Mucosa of gallbladder (tissue), 1 donor: ENCODE data around the gene PCNX1. TPM values are rescaled to one million over a fixed set of nuclear protein-coding genes. Genes with fewer than 3 reads are reported as not detected.
A peak's percentile ranks its signal among the peaks of the same experiment; 100 is the strongest.
"Not testable (repeated sequence)": the region's sequence is repeated elsewhere in the genome, so short reads cannot be mapped to it uniquely, and the experiment has no call there.

Source experiments
- DNase-seq: peaks from one replicate; pipeline ENCODE4 v3.0.0-alpha.2; 2020; ENCODE audit warnings: low spot score
- total RNA-seq: library from RNA; stranded (reverse); gene quantifications from one replicate; pipeline ENCODE4 v1.2.1, GENCODE V29; 2021
- donor health status: DM: no; HTN: no; CAD: no.

Gene PCNX1
- total RNA-seq, 1 donor from 2014 or later = 42.6 TPM

DNA sequence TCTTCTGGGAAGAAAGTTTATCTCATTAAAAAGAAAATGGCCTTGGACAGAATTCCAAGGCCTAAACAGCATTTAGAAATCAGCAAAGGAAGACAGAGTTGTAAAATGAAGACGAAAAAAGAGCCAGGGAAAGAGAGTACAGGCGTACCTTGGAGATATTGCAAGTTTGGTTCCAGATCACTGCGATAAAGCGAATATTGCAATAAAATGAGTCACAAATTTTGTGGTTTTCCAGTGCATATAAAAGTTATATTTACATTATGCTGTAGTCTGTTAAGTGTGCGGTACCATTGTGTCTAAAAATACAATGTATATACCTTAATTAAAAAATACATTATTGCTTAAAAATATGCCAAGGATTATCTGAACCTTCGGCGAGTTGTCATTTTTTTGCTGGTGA is 9.0 kb downstream of the PCNX1 start:
- DNase-seq = no peak

DNA sequence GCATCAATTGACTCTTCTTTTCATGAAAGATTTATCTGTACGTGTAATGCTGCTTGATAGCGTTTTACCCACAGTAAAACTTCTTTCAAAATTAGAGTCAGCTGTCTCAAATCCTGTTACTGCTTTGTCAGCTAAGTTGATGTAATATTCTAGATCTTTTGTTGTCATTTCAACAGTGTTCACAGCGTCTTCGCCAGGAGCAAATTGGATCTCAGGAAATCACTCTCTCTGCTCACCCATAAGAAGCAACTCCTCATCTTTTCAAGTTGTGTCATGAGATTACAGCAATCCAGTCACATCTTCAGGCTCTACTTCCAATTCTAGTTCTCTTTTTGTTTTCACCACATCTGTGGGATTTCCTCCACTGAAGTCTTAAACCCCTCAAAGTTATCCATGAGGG is 9.5 kb downstream of the PCNX1 start:
- no peak for DNase-seq

DNA sequence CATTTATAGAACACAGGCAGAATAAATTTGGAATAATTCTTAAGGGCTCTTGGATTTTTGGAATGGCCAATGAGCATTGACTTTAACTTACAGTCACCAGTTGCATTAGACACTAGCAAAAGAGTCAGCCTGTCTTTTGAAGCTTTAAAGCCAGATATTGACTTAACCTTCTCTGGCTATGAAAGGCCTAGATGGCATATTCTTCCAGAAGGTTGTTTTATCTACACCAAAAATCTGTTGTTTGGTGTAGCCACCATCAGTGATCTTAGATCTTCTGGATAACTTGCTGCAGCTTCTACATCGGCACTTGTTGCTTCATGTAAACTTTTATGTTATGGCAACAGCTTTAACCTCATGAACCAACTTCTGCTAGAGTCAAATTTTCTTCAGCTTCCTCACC is 10.4 kb downstream of the PCNX1 start:
- no peak for DNase-seq

DNA sequence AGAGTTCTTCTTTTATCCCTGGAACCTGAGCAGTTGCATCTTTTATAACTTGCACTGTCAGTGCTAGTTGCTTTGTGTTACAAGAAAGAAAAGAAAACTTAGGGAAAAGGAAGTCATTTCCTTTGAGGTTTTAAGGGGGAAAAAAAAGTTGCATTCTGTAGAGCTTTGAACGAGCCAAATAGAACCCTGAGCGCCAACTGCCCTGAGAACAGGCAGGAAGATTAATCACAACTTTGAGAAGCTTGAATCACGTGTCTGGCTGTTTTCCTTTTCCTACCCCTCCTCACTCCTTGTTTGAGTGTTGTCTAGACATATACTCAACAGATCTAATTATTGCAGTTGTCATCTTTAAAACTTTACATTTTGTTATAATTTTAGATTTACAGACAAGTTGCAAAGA is 12.5 kb downstream of the PCNX1 start:
- DNase-seq = no peak

DNA sequence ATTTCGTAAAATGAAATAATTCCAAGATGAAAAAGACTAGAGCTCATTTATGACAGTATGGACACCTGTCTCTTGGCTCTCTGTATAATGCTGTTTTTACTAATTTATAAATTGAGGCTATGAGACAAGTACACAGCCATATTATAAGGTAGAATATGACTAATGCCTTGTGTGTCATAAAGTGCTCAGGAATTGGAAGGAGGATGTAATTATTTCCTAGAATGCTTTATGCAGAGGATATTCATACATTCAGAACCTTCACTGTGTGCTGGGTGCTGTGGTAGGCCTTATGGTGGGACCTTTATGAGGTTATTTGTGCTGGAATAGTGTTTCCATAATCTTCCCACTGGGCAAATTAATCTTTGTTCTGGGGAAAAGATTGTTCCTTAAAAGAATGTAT is 13.3 kb downstream of the PCNX1 start:
- DNase-seq = no peak

DNA sequence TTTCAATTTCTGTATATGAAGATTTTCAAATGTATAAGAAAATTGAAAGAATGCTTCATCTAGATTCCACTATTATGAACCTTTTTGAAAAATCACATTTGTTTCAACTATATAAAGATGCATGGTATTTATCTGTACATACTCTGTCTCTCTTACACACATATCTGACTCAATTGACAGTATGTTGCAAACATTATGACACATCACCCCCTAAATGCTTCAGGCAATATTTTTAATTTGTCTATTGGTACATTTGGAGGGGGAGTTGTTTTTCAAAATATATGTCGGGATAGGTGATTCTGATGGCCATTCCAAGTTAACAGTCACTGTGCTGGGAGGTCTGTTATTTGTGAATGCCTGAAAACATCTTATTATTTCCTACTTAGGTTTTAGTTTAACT is 14.4 kb downstream of the PCNX1 start:
- no peak for DNase-seq

DNA sequence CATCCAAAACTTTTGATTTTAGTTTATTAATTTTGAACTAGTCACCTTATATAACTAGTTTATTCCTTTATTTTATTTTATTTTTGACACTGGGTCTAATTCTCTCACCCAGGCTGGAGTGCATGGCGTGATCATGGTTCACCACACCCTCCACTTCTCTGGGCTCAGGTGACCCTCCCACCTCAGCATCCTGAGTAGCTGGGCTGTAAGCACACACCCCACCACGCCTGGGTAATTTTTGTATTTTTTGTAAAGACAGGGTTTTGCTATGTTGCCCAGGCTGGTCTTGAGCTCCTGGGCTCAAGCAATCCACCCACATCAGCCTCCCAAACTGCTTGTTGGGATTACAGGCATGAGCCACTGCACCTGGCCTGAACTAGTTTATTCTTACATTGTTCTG is 17.3 kb downstream of the PCNX1 start:
- no peak for DNase-seq

DNA sequence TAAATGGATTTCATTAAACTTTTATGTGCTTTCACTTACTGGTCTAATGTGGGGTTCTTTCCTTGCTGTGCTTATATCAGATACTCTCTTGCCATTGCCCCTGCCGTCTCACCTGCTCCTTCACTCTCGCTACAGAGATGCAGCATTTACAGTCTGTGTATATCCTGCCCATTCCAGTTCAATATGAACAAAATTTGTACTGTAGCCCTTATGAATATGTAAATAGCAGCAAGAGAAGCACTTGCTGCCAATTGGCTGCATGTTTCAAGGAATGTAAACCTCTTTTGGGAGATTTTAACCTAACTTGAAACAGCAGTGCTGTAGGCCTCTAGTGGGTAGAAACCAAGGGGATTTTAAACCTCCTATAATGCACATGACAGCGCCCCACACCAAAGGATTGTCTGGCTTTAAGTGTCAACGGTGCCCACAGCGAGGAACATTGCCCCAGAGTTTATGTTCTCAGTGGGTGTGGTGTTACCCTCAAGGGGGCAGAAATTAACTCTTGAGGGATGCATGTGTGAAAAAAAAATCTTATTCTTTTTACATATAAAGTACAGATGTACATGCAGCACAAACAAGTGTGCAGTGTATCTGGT is 19.1 kb downstream of the PCNX1 start:
- no peak for DNase-seq

DNA sequence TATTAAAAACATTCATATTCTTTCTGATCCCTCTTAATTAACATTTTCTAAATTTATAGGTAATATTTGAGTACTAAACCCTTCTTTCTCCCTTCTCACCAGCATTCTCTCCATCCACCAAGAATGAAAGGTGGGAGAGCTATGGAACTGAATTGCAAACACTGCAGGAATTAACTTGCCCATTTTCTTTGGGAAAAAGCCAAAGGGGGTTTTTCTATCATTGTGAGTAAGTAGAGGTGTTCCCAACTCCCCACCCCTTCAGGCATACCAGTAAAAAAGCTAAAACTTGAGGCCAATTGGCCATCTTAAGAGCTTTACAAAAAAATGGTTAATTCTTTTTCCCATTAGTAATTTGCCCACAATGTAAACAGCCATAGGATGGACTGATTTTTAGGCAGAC is 23.7 kb downstream of the PCNX1 start:
- no peak for DNase-seq

DNA sequence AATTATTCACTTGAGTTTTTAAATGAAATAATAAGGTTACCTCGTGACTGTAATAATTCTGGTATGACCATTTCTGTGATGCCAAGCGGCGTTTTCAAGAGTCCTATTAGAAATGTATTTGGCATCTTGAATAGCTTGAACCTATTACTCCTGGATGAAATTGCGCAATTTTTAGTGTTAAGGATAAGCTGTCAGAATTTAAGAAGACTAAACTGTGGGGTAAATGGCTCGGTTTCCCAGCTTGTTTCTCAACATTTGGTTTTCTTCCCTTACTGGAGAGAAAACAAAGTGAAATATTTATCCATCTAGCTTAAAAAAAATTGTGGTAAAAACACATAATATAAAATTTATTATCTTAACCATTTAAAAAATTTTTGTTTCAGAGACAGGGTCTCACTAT is 26.8 kb downstream of the PCNX1 start:
- DNase-seq = no peak

DNA sequence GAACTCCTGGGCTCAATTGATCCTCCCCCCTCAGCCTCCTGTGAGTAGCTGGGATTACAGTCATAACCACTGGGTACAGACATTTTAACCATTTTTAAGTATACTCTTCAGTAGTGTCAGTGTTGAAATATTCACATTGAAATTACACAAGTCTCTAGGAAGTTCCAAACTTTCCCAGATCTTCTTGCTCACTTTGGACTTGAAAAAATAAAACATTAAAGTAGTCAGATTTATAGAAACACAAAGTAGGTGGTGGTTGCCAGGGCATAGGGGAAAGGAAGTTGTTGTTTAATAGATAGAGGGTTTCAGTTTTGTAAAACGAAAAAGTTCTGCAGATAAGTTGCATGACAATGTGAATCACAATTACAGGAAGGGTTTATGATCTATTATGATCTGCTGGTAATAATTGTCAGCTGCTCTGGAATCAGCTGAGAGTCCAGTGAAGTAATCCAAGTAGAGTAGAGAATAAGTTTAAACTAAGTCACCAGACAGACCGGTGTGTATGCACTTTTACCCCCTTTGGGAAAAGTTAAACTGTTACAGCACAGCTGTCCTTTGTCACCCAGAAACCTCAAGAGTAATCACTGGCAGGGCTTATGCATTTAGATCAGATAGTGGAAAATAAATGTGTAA is 27.4 kb downstream of the PCNX1 start:
- DNase-seq = no peak

DNA sequence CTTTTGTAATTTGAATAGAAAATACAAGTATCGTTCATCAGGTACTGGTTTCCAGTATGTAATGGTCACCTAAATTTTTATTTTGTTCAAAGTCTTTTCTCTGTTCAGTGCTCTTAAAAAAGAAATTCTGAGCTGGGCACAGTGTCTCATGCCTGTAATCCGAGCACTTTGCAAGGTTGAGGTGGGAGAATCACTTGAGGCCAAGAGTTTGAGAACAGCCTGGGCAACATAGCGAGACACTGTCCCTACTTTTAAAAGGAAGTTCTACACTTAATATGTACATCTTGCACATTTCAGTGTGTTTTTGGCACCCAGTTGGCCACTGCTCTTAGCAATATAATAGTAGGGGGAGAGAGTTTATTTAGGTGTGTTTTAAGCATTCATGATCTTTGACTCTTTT is 27.9 kb downstream of the PCNX1 start:
- no peak for DNase-seq

DNA sequence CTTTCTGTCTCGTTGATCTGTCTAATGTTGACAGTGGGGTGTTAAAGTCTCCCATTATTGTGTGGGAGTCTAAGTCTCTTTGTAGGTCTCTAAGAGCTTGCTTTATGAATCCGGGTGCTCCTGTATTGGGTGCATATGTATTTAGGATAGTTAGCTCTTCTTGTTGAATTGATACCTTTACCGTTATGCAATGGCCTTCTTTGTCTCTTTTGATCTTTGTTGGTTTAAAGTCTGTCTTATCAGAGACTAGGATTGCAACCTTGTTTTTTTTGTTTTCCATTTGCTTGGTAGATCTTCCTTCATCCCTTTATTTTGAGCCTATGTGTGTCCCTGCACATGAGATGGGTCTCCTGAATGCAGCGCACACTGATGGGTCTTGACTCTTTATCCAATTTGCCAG is 32.4 kb downstream of the PCNX1 start:
- not testable (repeated sequence) for DNase-seq

DNA sequence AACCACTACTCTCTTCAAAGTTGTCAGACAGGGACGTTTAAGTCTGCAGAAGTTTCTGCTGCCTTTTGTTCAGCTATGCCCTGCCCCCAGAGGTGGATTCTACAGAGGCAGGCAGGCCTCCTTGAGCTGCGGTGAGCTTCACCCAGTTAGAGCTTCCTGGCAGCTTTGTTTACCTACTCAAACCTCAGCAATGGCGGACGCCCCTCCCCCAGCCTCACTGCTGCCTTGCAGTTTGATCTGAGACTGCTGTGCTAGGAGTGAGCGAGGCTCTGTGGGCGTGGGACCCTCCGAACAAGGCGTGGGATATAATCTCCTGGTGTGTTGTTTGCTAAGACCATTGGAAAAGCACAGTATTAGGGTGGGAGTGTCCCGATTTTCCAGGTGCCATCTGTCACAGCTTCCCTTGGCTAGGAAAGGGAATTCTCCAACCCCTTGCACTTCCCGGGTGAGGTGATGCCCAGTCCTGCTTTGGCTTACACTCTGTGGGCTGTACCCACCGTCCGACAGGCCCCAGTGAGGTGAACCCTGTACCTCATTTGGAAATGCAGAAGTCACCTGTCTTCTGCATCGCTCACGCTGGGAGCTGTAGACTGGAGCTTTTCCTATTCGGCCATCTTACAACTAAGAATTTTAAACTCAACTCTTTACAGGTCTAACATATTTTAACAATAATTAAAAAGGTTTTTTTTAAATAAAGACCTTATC is 34.5 kb downstream of the PCNX1 start:
- DNase-seq = peak; percentile 53

DNA sequence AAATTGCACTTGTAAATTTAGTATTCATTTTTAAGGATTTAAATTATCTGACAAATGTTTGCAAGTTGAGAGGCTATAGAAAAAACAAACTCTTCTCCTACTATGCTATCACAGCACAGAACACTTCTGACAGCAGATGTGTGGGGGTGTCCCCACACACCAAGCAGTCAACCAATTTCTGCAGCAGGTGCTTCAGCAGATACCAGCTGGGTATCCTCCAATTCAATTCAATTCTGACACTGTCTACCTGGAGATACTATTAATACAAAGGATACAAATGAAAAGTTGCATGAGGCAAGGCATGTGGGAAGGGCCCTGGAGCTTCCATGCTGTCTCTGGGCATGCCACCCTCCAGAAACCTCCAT is 35.1 kb downstream of the PCNX1 start:
- DNase-seq = no peak

DNA sequence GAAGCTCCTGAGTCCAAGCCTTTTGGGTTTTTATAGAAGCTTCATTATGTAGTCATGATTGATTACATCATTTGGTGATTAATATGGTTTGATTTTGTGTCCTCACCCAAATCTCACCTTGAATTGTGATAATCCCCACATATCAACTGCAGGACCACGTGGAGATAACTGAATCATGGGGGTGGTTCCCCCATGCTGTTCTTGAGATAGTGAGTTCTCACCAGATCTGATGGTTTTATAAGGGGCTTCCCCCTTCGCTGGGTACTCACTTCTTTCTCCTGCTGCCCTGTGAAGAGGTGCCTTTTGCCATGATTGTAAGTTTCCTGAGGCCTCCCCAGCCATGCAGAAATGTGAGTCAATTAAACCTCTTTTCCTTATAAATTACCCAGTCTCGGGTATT is 35.5 kb downstream of the PCNX1 start:
- DNase-seq = not testable (repeated sequence)

DNA sequence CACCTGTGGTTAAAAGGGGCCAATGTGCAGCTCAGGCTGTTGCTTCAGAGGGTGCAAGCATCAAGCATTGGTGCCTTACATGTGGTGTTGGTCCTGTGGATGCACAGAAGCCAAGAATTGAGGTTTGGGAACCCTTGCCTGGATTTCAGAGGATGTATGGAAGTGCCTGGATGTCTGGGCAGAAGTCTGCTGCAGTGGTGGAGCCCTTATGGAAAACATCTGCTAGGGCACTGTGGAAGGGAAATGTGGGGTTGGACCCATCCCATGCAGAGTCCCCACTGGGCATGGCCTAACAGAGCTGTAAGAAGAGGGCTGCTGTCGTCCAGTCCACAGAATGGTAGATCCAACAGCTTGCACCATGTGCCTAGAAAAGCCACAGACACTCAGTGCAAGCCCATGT is 36.6 kb downstream of the PCNX1 start:
- no peak for DNase-seq

DNA sequence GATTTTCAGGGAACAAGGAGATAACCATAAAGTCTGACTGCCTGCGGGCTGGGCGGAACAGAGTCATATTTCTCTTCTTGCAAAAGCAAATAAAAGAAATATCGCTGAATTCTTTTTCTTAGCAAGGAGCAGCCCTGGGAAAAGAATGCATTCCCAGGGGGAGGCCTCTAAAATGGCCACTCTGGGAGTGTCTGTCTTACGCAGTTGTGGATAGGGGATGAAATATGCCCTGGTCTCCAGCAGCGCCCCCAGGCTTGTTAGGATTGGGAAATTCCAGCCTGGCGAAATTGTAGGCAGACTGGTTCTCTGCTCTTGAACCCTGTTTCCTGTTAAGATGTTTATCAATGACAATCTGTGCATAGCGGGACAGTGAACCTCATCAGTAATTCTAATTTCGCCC is 40.5 kb downstream of the PCNX1 start:
- no peak for DNase-seq

DNA sequence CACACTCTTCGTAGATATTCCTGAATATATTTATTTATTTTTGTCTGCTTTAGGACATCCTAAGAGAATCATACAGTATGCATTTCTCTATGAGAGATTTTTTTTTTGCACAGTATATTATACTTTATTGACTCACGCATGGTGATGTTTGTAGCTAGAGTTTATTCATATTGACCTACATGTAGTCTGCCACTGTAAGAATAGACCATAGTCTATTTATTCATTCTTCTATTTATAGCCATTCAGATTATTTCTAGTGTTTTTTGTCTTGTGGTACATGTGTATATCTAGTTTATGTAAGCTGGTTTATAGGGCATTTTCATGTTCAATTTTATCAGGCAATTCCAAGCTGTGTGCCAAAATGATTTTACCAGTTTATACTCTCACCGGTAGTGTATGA is 45.2 kb downstream of the PCNX1 start:
- DNase-seq = no peak

DNA sequence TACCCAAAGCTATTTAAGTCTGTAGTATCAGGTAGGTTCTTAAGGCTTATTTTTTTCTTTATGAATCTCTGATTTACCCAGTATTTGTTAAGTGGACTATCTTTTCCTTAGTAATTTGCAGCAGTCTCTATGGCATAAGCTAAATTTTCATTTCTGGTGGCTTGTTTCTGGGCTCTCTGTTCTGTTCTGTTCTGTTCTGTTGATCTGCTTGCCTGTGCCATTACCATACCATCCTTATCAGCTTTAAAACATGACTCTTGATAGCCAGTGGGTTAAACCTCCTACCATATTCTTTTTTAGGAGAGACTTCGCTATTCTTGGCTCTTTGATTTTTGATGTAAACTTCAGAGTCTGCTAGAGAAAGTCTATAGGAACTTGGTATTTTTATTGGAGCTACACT is 46.8 kb downstream of the PCNX1 start:
- DNase-seq = no peak

DNA sequence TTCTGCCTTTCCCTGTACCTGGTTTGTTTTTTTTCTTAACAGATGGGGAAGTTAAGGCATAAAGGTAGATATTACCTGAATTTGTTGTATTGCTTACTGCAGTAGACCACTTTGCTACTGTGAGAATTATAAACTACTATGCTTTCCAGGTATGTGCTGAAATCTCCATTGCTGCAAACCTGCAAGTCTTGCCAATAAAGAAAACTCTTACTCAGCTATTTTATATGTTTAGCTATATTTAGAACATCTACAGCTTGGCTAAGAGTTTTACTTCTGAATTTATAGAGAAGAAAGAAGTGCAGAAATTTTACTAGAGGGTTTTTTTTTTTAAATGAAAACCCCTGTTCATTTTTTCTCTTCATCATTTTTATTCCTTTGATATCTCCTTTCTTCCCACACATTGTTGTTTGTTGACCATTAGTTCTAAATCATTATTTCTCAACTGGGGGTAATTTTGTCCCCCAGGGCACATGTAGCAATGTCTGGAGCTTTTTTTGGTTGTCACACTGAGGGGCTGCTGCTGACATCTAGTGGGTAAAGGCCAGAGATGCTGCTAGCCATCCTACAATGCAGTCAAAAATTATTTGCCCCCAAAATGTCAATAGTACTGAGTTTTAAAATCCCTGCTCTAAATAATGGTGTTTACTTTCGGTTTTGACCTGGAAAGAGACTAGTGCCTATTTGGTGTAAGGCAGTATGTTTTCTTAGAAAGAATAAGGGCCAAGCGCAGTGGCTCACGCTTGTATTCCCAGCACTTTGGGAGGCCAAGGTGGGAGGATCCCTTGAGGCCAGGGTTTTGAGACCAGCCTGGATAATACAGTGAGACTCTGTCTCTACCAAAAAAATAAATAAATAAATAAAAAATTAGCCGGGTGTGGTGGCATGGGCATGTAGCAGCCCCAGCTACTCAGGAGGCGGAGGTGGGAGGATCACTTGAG is 48.6 kb downstream of the PCNX1 start:
- DNase-seq = no peak

DNA sequence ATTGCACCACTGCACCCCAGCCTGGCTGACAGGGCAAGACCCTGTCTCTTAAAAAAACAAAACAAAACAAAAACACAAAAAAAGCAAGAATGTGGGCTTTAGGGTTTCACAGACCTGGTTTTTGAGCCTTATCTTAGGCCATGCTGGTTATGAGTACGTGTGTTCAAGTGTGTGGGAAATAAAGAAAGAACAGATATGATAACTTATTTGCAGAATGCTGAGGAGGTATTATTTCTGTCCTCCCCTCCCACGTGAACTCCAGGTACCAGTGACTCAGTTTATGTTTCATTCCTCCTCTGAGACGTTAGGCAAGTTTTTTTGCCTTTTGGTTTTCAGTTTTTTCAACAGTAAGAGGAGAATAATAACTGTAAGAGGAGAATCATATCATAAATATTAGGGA is 49.3 kb downstream of the PCNX1 start:
- no peak for DNase-seq

DNA sequence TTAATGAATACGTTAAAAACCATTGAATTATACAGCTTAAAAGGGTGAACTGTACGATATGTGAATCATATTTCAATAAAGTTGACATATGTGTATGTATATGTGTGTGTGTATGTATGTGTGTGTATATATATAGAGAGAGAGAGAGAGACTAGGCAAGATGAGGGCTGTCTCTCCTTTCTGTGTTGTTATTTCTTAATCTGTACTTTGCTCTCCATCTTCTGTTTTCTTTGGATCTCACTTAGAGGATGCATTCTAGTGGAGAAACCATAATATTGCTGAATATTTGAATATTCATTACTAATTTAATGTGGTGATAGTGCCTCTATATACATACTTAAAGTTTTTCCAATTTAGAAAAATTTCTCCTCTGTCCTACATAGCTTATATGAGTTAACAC is 50.5 kb downstream of the PCNX1 start:
- DNase-seq = no peak
